Activated CD8-positive, alpha-beta T cell treated with anti-CD3 and anti-CD28 coated beads for 36 hours (primary cell): ENCODE data around the gene NUDT1. TPM values are rescaled to one million over a fixed set of nuclear protein-coding genes. Genes with fewer than 3 reads are reported as not detected.

ENCODE experiments used
- ATAC-seq: fragments of 200-7000 bp; cut with Tn5 transposase; one replicate; pipeline ENCODE4 v1.10.0; 2021; ENCODE audit warnings: mild to moderate bottlenecking, moderate library complexity
- CTCF ChIA-PET: fragments of 350-600 bp; sonication (Branson Sonifier 250); formaldehyde crosslinking; loops from one replicate; lab custom pipeline; 2021; ENCODE audit warnings: antibody characterized with exemption; lab: Charles Lee
- POLR2A ChIA-PET: fragments of 350-600 bp; sonication (Branson Sonifier 250); formaldehyde crosslinking; loops from one replicate; lab custom pipeline; 2021; ENCODE audit warnings: antibody characterized with exemption; lab: Charles Lee
- DNase-seq: peaks from one replicate; pipeline ENCODE4 v3.0.0-alpha.2; 2020
- H3K27ac Mint-ChIP-seq: one replicate; pipeline ENCODE4 v1.8.0; 2021; ENCODE audit warnings: mild to moderate bottlenecking, mixed read lengths
- H3K27me3 Mint-ChIP-seq: one replicate; pipeline ENCODE4 v1.8.0; 2021; ENCODE audit warnings: mixed read lengths
- H3K36me3 Mint-ChIP-seq: one replicate; pipeline ENCODE4 v1.8.0; 2021; ENCODE audit warnings: low read depth, mixed read lengths
- H3K4me1 Mint-ChIP-seq: one replicate; pipeline ENCODE4 v1.8.0; 2021; ENCODE audit warnings: low read depth, mixed read lengths
- H3K4me3 Mint-ChIP-seq: one replicate; pipeline ENCODE4 v1.8.0; 2021; ENCODE audit warnings: mild to moderate bottlenecking, moderate library complexity, mixed read lengths
- H3K9me3 Mint-ChIP-seq: one replicate; pipeline ENCODE4 v1.8.0; 2021; ENCODE audit warnings: mixed read lengths
- CTCF ChIP-seq: fragments of 200-600 bp; IDR thresholded peaks from one replicate; pipeline ENCODE4 v1.8.0; 2022; ENCODE audit warnings: antibody characterized with exemption, mild to moderate bottlenecking
- intact Hi-C: fragments of 100-400 bp; cut with micrococcal nuclease; formaldehyde crosslinking; loops from one replicate; pipeline ENCODE4 v1.10.0; 2022
- total RNA-seq, 2 experiments: library from RNA; stranded (reverse); gene quantifications; one replicate each; pipeline ENCODE4 v1.2.3, GENCODE V29; 2021

Gene NUDT1
- total RNA-seq, 2 experiments from 2014 or later: 90.2 to 93.9 TPM

GRCh38 chr7:2274666-2275065 lies 32.6 kb downstream of the NUDT1 start:
- POLR2A ChIA-PET: no interaction called here
- no peak for ATAC-seq
- Mint-ChIP-seq H3K4me1 (no peaks in the 10 kb centered on the region), H3K27me3 (no peaks in the 10 kb centered on the region), H3K27ac (no peak overlapping the region), H3K9me3 (no peaks in the 10 kb centered on the region), H3K36me3 (peaks cover 3% of the 10 kb centered on the region), H3K4me3 (no peak overlapping the region)
- intact Hi-C loops: no loop called here
- CTCF ChIA-PET: no interaction called here
- TF ChIP-seq CTCF: no peak
- DNase-seq: no peak

GRCh38 chr7:2275101-2275500 lies 33.1 kb downstream of the NUDT1 start:
- H3K27me3 Mint-ChIP-seq: no peaks in the 10 kb centered on the region
- H3K9me3 Mint-ChIP-seq: no peaks in the 10 kb centered on the region
- no peak overlapping the region for H3K4me3 Mint-ChIP-seq
- TF ChIP-seq CTCF: no peak
- H3K4me1 Mint-ChIP-seq: no peaks in the 10 kb centered on the region
- intact Hi-C loops: no loop called here
- ChIA-PET CTCF (no interaction called here), POLR2A (no interaction called here)
- DNase-seq: no peak
- no peak for ATAC-seq
- peaks cover 3% of the 10 kb centered on the region for H3K36me3 Mint-ChIP-seq
- no peak overlapping the region for H3K27ac Mint-ChIP-seq

- ATAC-seq (no peak), DNase-seq (no peak)
- TF ChIP-seq CTCF: no peak
- H3K36me3 Mint-ChIP-seq: peaks cover 3% of the 10 kb centered on the region
- no peaks in the 10 kb centered on the region for H3K9me3 Mint-ChIP-seq
- no peaks in the 10 kb centered on the region for H3K4me1 Mint-ChIP-seq
- no peak overlapping the region for H3K27ac Mint-ChIP-seq
- no peak overlapping the region for H3K4me3 Mint-ChIP-seq
- no peaks in the 10 kb centered on the region for H3K27me3 Mint-ChIP-seq
- ChIA-PET CTCF (no interaction called here), POLR2A (no interaction called here)
- intact Hi-C loops: no loop called here
Measured at GRCh38 chr7:2276107-2276506, 34.1 kb downstream of the NUDT1 start.

GRCh38 chr7:2278026-2278425 lies 36.0 kb downstream of the NUDT1 start:
- Mint-ChIP-seq H3K27ac (no peak overlapping the region), H3K27me3 (no peaks in the 10 kb centered on the region), H3K4me1 (no peaks in the 10 kb centered on the region), H3K9me3 (no peaks in the 10 kb centered on the region), H3K4me3 (no peak overlapping the region), H3K36me3 (peaks cover 3% of the 10 kb centered on the region)
- POLR2A ChIA-PET: no interaction called here
- ATAC-seq: no peak
- intact Hi-C loops: no loop called here
- DNase-seq: no peak
- CTCF ChIA-PET: no interaction called here
- TF ChIP-seq CTCF: no peak

GRCh38 chr7:2279896-2280295 lies 37.9 kb downstream of the NUDT1 start:
- DNase-seq: no peak
- Mint-ChIP-seq H3K27me3 (no peaks in the 10 kb centered on the region), H3K9me3 (no peaks in the 10 kb centered on the region), H3K27ac (no peak overlapping the region), H3K4me3 (no peak overlapping the region), H3K4me1 (no peaks in the 10 kb centered on the region), H3K36me3 (no peaks in the 10 kb centered on the region)
- ATAC-seq: no peak
- TF ChIP-seq CTCF: no peak
- POLR2A ChIA-PET: no interaction called here
- CTCF ChIA-PET: no interaction called here
- intact Hi-C loops: no loop called here
